HL-60 (cell line): ENCODE results near the gene AAMDC.

Source experiments
- GABPA ChIP-seq: IDR thresholded peaks from 2 replicates; pipeline ENCODE4 v1.6.1; 2012; ENCODE audit warnings: low read depth
- POLR2AphosphoS5 ChIP-seq: IDR thresholded peaks from 2 replicates; pipeline ENCODE4 v1.6.1; 2012; ENCODE audit warnings: low read depth
- REST ChIP-seq: IDR thresholded peaks from 2 replicates; pipeline ENCODE4 v1.6.1; 2012; ENCODE audit warnings: low read depth; ENCODE audit not compliant: insufficient replicate concordance
- SPI1 ChIP-seq: IDR thresholded peaks from 2 replicates; pipeline ENCODE4 v1.6.1; 2012; ENCODE audit warnings: low read depth, mild to moderate bottlenecking, borderline replicate concordance
- TF ChIP-seq, protein P1 (sequence below): IDR thresholded peaks from one replicate; pipeline ENCODE4 v1.5.1; 2011; ENCODE audit warnings: low read length, control low read depth, inconsistent platforms; ENCODE audit not compliant: insufficient read depth

- TF ChIP-seq, protein P1, sequence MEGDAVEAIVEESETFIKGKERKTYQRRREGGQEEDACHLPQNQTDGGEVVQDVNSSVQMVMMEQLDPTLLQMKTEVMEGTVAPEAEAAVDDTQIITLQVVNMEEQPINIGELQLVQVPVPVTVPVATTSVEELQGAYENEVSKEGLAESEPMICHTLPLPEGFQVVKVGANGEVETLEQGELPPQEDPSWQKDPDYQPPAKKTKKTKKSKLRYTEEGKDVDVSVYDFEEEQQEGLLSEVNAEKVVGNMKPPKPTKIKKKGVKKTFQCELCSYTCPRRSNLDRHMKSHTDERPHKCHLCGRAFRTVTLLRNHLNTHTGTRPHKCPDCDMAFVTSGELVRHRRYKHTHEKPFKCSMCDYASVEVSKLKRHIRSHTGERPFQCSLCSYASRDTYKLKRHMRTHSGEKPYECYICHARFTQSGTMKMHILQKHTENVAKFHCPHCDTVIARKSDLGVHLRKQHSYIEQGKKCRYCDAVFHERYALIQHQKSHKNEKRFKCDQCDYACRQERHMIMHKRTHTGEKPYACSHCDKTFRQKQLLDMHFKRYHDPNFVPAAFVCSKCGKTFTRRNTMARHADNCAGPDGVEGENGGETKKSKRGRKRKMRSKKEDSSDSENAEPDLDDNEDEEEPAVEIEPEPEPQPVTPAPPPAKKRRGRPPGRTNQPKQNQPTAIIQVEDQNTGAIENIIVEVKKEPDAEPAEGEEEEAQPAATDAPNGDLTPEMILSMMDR = no peak
- TF ChIP-seq GABPA (no peak), POLR2AphosphoS5 (no peak), REST (no peak), SPI1 (no peak)
Measured at GRCh38 chr11:77778118-77778517, 42.8 kb upstream of the AAMDC start.
